Inferior parietal cortex (tissue), 1 donor: ENCODE results near the gene ZBTB7C.
A peak's percentile ranks its signal among the peaks of the same experiment; 100 is the strongest.

Experiments used
- DNase-seq: peaks from one replicate; pipeline ENCODE4 v3.0.0-alpha.2; 2016; ENCODE audit errors: extremely low spot score

ZBTB7C gene

GRCh38 chr18:48093104-48093503 is 316.1 kb downstream of the ZBTB7C start:
- no peak for DNase-seq

DNA sequence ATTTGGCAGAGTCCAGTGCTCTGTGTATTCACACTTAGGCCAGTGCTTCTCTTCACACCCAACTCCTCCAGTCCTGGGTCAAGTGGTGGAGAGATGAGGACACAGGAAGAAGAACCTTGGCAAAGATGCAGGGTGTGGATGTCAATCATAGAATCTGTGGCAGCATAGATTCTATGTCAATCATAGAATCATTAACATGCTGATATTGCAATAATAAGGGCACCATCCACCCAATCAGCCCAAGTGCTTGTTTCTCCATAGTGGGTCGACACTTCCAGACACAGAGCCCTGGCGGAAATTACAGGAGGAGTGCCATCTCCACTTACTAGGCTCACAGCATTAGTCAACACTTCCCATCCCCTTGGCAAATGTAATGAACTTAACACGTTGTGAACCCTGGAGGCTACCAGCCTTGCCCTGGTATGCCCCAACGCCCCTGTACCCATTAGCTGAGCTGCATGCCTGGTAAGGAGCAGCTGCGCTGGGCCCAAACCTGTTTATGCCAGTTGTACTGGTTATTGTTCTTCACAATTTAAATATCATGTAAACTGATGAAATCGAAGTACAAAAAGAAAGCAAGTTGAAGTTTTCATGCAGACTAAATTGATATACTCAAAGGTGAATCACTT is 317.2 kb downstream of the ZBTB7C start:
- DNase-seq = no peak

DNA sequence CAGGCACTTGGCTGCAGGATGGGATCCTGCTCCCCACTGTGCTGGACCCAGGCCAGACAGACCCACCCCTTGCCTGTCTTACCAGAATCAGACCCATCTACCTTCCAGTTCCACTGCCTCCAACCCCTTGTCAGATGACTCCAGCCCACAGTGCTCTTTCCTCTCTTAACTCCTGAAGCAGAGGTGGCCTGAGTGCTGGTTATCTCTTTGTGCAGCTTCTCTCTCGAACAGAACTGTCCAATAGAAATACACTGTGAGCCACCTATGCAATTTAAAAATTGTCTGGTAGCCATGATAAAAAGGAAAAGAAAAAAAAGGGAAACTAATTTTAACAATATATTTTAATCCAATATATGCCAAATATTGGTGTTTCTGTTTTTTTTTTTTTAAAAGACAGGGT is 318.5 kb downstream of the ZBTB7C start:
- DNase-seq = no peak

DNA sequence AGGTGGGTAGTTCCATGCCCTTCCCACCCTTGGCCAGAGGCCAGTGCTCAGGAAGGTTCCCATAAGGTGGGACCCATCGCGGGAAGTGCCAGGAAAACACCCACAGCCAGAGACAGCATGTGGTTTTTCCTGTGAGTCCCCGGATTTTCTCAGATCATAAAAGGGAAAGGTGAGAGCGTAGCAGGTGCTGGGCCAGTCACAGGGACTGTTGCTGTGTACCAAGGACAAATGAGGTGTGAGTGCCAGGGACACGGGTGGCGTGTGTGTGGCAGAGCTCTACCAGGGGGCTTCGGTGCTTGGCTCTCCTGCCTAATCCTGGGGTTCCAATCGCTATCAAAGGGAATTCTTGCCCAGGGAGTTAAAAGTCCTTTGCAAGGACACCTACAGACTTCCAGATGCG is 319.2 kb downstream of the ZBTB7C start:
- no peak for DNase-seq

DNA sequence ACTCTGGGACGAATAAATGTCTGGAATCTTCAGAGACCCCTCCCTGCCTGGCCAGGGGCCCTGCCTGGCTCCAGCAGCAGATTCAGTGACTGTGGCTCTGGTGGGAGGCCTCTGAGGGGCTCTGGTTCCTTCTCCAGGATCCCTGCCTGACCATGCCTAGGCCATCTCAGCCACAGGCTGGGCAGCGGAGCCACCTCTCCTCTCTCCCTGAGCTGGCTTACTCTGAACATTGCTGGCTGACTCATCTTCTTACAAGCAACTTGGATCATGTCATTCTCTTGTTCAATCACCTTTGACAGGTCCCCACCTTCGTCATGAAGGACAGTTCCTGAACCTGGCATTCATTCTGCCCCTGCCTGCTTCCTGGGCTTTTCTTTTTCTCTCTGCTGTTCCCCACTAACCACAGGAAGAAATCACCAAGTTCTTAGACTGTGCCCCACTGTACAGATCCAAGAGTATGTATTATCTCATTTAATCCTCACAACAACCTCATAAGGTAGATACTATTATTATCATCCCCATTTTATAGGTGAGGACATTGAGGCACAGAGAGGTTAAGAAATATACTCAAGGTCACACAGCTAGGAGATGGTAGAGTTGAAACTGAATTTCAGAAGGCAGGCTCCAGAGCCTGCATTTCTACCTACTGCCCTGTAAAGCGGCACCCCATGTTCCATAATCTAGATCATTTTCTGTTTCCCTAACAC is 323.2 kb downstream of the ZBTB7C start:
- DNase-seq = no peak

DNA sequence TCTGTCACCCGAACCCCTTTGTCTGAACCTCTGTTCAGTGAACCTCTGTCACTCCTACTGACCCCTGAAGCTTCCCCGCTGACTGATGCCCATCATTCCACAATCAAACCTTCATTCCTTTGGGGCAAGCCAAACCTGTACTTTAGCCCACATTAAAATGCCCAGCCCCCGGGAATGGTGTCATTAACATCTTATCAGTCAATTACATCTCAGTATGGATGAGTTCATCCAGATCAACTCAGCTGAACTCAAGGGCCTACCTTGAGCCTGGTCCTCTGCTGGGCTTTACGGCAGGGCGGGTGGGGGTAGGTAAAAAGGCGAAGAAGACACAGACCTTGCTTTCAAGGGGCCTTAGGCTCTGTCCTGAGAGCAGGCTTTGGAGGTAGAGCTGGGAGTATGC is 324.3 kb downstream of the ZBTB7C start:
- no peak for DNase-seq

DNA sequence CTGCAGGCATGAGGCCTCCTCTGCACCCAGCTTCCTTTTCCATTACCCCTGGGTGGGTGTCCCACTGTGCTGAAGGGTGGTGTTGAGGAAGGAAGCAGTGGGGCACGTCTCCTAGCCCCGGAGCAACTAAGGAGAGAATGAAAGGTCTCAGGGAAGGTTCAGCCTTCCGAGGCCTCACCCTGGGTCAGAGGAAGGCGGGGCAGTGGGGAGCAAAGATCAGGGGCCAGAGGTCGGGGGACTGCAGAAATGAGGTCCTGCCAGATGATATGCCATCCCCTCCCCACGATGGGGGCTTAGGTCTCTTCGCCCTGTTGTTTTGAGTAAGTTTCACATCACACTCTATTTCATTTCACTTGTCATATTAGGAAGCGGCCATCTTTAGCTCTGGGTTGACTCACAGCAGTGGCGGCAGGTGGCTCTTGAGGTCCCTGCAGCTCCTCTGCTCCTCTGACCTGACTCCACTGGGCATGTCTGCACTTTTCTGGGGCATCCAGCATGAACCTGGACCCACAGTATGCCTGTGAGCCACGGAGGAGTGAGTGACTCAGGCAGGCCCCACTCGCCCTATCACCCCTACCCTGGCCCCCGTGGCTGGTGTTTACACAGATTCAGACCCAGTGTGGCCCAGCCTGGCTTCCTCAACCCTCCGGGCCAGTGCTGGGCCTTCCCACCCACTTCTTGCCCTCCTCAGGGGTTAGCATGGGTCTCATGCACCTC is 325.0 kb downstream of the ZBTB7C start:
- no peak for DNase-seq

GRCh38 chr18:48080546-48080945 is 328.6 kb downstream of the ZBTB7C start:
- DNase-seq = no peak

DNA sequence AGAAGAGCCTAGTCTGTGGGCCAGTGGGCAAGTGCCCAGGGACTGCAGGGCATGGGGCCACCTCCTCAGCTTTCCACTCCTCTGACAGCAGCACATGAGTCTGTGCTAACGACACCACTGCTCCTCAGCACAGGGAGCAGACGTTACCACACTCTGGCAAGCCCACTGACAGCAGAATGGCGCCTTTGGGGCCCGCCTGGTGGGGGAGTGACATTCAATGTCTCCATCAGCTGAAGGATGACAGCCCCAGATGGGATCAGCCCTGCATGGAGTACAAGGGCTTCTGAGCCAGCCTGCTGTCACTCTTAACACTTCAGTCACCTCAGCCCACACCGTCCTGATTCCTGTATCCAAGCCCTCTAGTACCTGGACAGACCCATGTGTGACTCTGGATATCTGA is 329.3 kb downstream of the ZBTB7C start:
- no peak for DNase-seq

GRCh38 chr18:48078448-48078847 is 330.7 kb downstream of the ZBTB7C start:
- no peak for DNase-seq

- no peak for DNase-seq
Observed at GRCh38 chr18:48077291-48077690, 331.9 kb downstream of the ZBTB7C start.

- no peak for DNase-seq
Observed at GRCh38 chr18:48076461-48076860, 332.7 kb downstream of the ZBTB7C start.

DNA sequence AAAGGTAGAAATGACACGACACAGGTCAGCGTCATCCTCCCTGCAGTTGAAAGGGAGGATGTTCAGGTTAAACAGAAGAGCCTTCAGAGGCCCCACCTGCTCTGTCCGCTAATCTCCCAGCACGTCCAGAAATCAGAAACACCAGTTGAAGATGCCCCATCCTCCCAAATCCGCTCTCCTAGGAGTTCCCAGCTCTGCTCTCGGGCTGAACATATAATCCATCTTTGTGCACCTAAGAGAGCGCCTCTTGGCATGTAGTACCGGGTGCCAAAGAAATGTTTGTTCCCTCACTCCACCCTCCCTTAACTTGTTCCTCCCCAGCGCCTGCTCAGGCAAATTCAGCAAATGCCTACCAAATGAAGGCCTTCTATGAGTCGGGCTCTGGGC is 333.5 kb downstream of the ZBTB7C start:
- DNase-seq = no peak

- DNase-seq = peak; percentile 10
Observed at GRCh38 chr18:48074929-48075706, 334.1 kb downstream of the ZBTB7C start.

DNA sequence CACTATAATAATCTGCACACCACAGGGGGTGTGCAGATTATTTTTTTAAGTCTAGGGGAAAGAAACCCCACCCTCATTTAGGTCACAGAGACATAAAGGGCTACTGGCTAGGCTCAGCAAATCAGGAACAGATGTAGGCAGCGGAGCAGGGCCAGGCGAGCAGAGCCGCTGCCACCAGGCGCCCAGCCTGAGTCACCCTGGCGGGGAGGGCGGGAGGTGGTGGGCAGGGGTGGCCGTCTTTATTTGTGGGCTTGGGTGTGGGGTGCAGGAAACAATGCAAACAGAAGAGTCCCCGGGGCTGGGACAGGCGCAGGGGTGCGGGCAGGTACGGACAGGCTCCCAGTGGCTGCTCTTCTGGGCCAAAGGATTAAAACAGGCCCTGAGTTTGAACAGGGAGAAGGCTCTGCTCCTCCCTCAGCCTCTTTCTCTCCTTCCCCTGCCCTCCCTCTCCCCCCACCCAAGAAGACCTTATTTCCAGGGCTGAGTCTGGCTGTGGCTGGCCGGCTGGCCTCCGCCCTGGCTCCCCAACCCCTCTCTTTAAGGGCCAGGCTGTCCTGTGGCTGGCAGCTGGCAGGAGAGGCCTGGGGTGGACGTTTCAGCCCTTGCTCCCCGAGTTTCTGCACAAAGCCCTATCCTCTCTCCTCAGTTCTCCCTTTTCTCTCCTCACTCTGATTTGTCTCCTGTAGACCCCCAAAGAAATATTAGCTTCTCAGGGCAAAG is 335.8 kb downstream of the ZBTB7C start:
- no peak for DNase-seq

GRCh38 chr18:48072428-48073204 is 336.6 kb downstream of the ZBTB7C start:
- DNase-seq = no peak

- DNase-seq = no peak
Observed at GRCh38 chr18:48068916-48069445, 340.2 kb downstream of the ZBTB7C start.

DNA sequence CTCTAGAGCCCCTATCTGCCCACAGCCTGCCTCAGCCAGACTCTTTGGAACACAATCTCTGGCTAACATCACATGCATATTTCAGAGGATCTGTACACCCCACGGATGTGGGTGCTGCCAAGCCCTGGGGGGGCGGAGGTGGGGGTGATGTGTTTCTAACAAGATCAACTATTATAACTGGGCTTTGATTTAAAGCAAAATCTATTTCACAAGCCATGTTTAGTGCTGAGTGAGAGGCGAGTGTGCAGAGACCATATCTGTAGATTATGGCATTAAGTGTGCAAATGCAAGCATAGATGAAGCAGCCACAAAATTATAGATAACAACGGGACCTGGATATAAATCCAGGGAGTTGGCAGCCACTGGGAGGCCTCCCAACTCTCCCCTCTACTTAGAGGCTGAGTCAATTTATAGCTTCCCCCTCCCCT is 342.9 kb downstream of the ZBTB7C start:
- peak; percentile 10 for DNase-seq

- DNase-seq = no peak
Observed at GRCh38 chr18:48065601-48065995, 343.6 kb downstream of the ZBTB7C start.

- no peak for DNase-seq
Observed at GRCh38 chr18:48064978-48065600, 344.1 kb downstream of the ZBTB7C start.
